OCI-LY3 (cell line): Measurements from ENCODE around the gene TRPM1.

ENCODE experiments used
- EZH2phosphoT487 ChIP-seq: fragments of 200-600 bp; shearing (Covaris generic); IDR thresholded peaks from 2 replicates; pipeline ENCODE4 v1.6.1; 2018; ENCODE audit warnings: antibody characterized with exemption, mixed run types, low read depth
- TF ChIP-seq, protein P1 (sequence below): fragments of 200-600, 300-600 bp; sonication (generic); IDR thresholded peaks from 2 replicates; pipeline ENCODE4 v1.5.1; 2014; ENCODE audit warnings: antibody characterized with exemption, low read length, low read depth

DNA sequence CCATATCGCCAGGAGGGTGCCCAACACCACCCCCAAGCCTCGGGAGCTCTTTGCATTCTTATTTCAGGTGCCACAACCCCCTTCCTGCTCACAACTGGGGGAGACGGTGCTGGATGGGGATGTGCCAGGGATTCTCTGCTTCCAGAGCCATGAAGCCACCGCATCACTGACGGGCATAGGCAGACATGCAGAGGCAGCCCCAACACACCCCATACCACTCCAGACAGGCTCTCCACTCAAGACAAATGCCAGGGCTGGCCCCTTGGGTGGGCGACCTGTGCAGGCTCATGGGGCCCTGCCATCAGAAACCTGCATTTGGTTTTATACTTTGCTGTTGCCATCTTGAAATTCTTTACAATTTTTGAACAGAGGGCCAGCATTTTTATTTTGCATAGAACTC lies 27.0 kb upstream of the TRPM1 start:
- TF ChIP-seq, protein P1, sequence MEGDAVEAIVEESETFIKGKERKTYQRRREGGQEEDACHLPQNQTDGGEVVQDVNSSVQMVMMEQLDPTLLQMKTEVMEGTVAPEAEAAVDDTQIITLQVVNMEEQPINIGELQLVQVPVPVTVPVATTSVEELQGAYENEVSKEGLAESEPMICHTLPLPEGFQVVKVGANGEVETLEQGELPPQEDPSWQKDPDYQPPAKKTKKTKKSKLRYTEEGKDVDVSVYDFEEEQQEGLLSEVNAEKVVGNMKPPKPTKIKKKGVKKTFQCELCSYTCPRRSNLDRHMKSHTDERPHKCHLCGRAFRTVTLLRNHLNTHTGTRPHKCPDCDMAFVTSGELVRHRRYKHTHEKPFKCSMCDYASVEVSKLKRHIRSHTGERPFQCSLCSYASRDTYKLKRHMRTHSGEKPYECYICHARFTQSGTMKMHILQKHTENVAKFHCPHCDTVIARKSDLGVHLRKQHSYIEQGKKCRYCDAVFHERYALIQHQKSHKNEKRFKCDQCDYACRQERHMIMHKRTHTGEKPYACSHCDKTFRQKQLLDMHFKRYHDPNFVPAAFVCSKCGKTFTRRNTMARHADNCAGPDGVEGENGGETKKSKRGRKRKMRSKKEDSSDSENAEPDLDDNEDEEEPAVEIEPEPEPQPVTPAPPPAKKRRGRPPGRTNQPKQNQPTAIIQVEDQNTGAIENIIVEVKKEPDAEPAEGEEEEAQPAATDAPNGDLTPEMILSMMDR = no peak
- no peak for TF ChIP-seq EZH2phosphoT487
